Mucosa of descending colon (tissue), 3 donors: ENCODE results near the gene SP8. TPM values are rescaled to one million over a fixed set of nuclear protein-coding genes. Genes with fewer than 3 reads are reported as not detected.
A peak's percentile ranks its signal among the peaks of the same experiment; 100 is the strongest.

Experiments
- ATAC-seq: fragments of 200-7000 bp; cut with Tn5 transposase; one replicate; pipeline ENCODE4 v1.9.1; 2020; ENCODE audit warnings: mild to moderate bottlenecking, moderate library complexity
- DNase-seq, 3 donors: peaks; one replicate each; pipeline ENCODE4 v3.0.0-alpha.2; 2020
- H3K36me3 ChIP-seq: fragments of 200-600 bp; one replicate; pipeline ENCODE4 v1.8.0; 2021; ENCODE audit warnings: low read depth, mild to moderate bottlenecking
- H3K4me1 ChIP-seq: fragments of 200-600 bp; one replicate; pipeline ENCODE4 v1.8.0; 2021; ENCODE audit warnings: low read depth, mild to moderate bottlenecking
- H3K4me3 ChIP-seq: fragments of 200-600 bp; one replicate; pipeline ENCODE4 v1.8.0; 2021; ENCODE audit warnings: mild to moderate bottlenecking
- H3K9me3 ChIP-seq: fragments of 200-600 bp; one replicate; pipeline ENCODE4 v1.8.0; 2021; ENCODE audit warnings: mild to moderate bottlenecking
- CTCF ChIP-seq: fragments of 200-600 bp; IDR thresholded peaks from one replicate; pipeline ENCODE4 v1.8.0; 2022; ENCODE audit warnings: antibody characterized with exemption, mild to moderate bottlenecking
- intact Hi-C, 2 donors: fragments of 100-400 bp; cut with DNase I in 1 of 2; cut with micrococcal nuclease in 1 of 2; formaldehyde crosslinking; loops; one replicate each; pipeline versions ENCODE4 v1.11.0 to v1.11.1; 2022; cut with DNase I, micrococcal nuclease
- total RNA-seq, 3 donors: library from RNA; stranded (reverse); fragmentation: NEBNext Ultra II Directional in 2 of 3; extraction: Animal tissue kit (Norgen Biotek cat#: 25700) in 2 of 3; gene quantifications; one replicate each; pipeline versions ENCODE4 v1.2.1 to v1.2.4, GENCODE V29; 2021 to 2023
- donor health status: DM: no; HTN: no; CAD: no; lungs with moderate emphysema.
- donor health status: DM: no; HTN: no; CAD: no.
- donor health status: DM: no; HTN: yes; CAD: no.

Gene SP8
- total RNA-seq, 3 donors from 2014 or later = not detected

- Histone ChIP-seq H3K9me3 (no peaks in the 10 kb centered on the region), H3K36me3 (no peaks in the 10 kb centered on the region), H3K4me1 (peaks cover 18% of the 10 kb centered on the region), H3K4me3 (no peak overlapping the region)
- ATAC-seq (no peak), DNase-seq (no peak)
- intact Hi-C loops = no loop called here
- no peak for TF ChIP-seq CTCF
Measured at GRCh38 chr7:20783125-20783699, 3.5 kb downstream of the SP8 start.

- H3K4me1 ChIP-seq = peaks cover 7% of the 10 kb centered on the region
- intact Hi-C loops = loop anchor here in 1 of 2 donors (5.0 kb wide), 1 partner anchor 473 kb away; no protein-coding TSS in a partner anchor
- H3K4me3 ChIP-seq = no peak overlapping the region
- ATAC-seq = no peak
- no peak for TF ChIP-seq CTCF
- no peaks in the 10 kb centered on the region for H3K9me3 ChIP-seq
- no peak for DNase-seq
- no peaks in the 10 kb centered on the region for H3K36me3 ChIP-seq
Measured at GRCh38 chr7:20779041-20779440, 7.6 kb downstream of the SP8 start.

GRCh38 chr7:20778063-20778721 lies 8.5 kb downstream of the SP8 start:
- intact Hi-C loops = loop anchor here in 1 of 2 donors (5.0 kb wide), 1 partner anchor 474 kb away; no protein-coding TSS in a partner anchor
- peak in 2 of 3 donors; percentile 44 to 55 for DNase-seq
- peak; percentile 43 for TF ChIP-seq CTCF
- H3K36me3 ChIP-seq = no peaks in the 10 kb centered on the region
- peak; percentile 89 for ATAC-seq
- H3K4me1 ChIP-seq = peaks cover 5% of the 10 kb centered on the region
- no peak overlapping the region for H3K4me3 ChIP-seq
- H3K9me3 ChIP-seq = no peaks in the 10 kb centered on the region

GRCh38 chr7:20777377-20778062 lies 9.2 kb downstream of the SP8 start:
- H3K4me3 ChIP-seq = no peak overlapping the region
- DNase-seq (no peak), ATAC-seq (peak; percentile 45)
- no peak for TF ChIP-seq CTCF
- H3K9me3 ChIP-seq = no peaks in the 10 kb centered on the region
- peaks cover 5% of the 10 kb centered on the region for H3K4me1 ChIP-seq
- intact Hi-C loops = loop anchor here in 1 of 2 donors (5.0 kb wide), 1 partner anchor 475 kb away; no protein-coding TSS in a partner anchor
- H3K36me3 ChIP-seq = no peaks in the 10 kb centered on the region

- intact Hi-C loops = loop anchor here in 1 of 2 donors (5.0 kb wide), 1 partner anchor 475 kb away; no protein-coding TSS in a partner anchor
- ATAC-seq = no peak
- Histone ChIP-seq H3K9me3 (no peaks in the 10 kb centered on the region), H3K4me3 (no peak overlapping the region), H3K36me3 (no peaks in the 10 kb centered on the region), H3K4me1 (peaks cover 5% of the 10 kb centered on the region)
- DNase-seq = no peak
- no peak for TF ChIP-seq CTCF
Measured at GRCh38 chr7:20776942-20777341, 9.7 kb downstream of the SP8 start.
